ENCODE results near the gene KCMF1.

Gene KCMF1

GRCh38 chr2:85048534-85048933 lies 77.6 kb downstream of the KCMF1 start:
- H3K4me3 ChIP-seq (ENCODE audit: low read length) = no peak overlapping the region
- TF ChIP-seq CTCF (conservative IDR thresholded peaks at IDR 0.05; ENCODE audit: low read depth, low read length) = no peak
- no peak for DNase-seq (ENCODE audit: low read depth)

- no peak for TF ChIP-seq CTCF (conservative IDR thresholded peaks at IDR 0.05; ENCODE audit: low read depth, low read length)
- no peak for DNase-seq (ENCODE audit: low read depth)
- no peak overlapping the region for H3K4me3 ChIP-seq (ENCODE audit: low read length)
Measured at GRCh38 chr2:85049236-85049635, 78.3 kb downstream of the KCMF1 start.

GRCh38 chr2:85053802-85054201 lies 82.8 kb downstream of the KCMF1 start:
- no peak overlapping the region for H3K4me3 ChIP-seq (ENCODE audit: low read length)
- DNase-seq (ENCODE audit: low read depth) = peak; percentile 59
- TF ChIP-seq CTCF (conservative IDR thresholded peaks at IDR 0.05; ENCODE audit: low read depth, low read length) = no peak

- no peak for TF ChIP-seq CTCF (conservative IDR thresholded peaks at IDR 0.05; ENCODE audit: low read depth, low read length)
- no peak overlapping the region for H3K4me3 ChIP-seq (ENCODE audit: low read length)
- DNase-seq (ENCODE audit: low read depth) = no peak
Measured at GRCh38 chr2:85057226-85057962, 86.4 kb downstream of the KCMF1 start.

- TF ChIP-seq CTCF (conservative IDR thresholded peaks at IDR 0.05; ENCODE audit: low read depth, low read length) = no peak
- no peak for DNase-seq (ENCODE audit: low read depth)
- H3K4me3 ChIP-seq (ENCODE audit: low read length) = no peak overlapping the region
Measured at GRCh38 chr2:85061896-85062295, 90.9 kb downstream of the KCMF1 start.

- H3K4me3 ChIP-seq (ENCODE audit: low read length) = no peak overlapping the region
- no peak for TF ChIP-seq CTCF (conservative IDR thresholded peaks at IDR 0.05; ENCODE audit: low read depth, low read length)
- no peak for DNase-seq (ENCODE audit: low read depth)
Measured at GRCh38 chr2:85062565-85062964, 91.6 kb downstream of the KCMF1 start.

GRCh38 chr2:85063981-85064599 lies 93.1 kb downstream of the KCMF1 start:
- no peak overlapping the region for H3K4me3 ChIP-seq (ENCODE audit: low read length)
- TF ChIP-seq CTCF (conservative IDR thresholded peaks at IDR 0.05; ENCODE audit: low read depth, low read length) = no peak
- no peak for DNase-seq (ENCODE audit: low read depth)

Data from retinal pigment epithelial cell (primary cell).